ENCODE measurements around the gene RESF1.
"Not testable (repeated sequence)": the region's sequence is repeated elsewhere in the genome, so short reads cannot be mapped to it uniquely, and the experiment has no call there.

The RESF1 gene

GRCh38 chr12:31959161-31959700 is at the start of gene RESF1:
Gene RESF1, plus strand, starts transcription at chr12:31959415. Its CDS starts 21,541 bp downstream, at chr12:31980956.
- peak; percentile 60 to 72 for DNase-seq (ENCODE audit: low read depth in 2 of 2, low spot score in 1 of 2)

GRCh38 chr12:31914927-31915326 is 44.3 kb upstream of the RESF1 start:
- no peak for DNase-seq (ENCODE audit: low read depth in 2 of 2, low spot score in 1 of 2)

GRCh38 chr12:31915446-31915845 is 43.8 kb upstream of the RESF1 start:
- no peak for DNase-seq (ENCODE audit: low read depth in 2 of 2, low spot score in 1 of 2)

GRCh38 chr12:31922341-31923062 is 36.7 kb upstream of the RESF1 start:
- no peak for DNase-seq (ENCODE audit: low read depth in 2 of 2, low spot score in 1 of 2)

GRCh38 chr12:31923063-31923412 is 36.2 kb upstream of the RESF1 start:
- DNase-seq (ENCODE audit: low read depth in 2 of 2, low spot score in 1 of 2): no peak

GRCh38 chr12:31928246-31929026 is 30.8 kb upstream of the RESF1 start:
- no peak for DNase-seq (ENCODE audit: low read depth in 2 of 2, low spot score in 1 of 2)

GRCh38 chr12:31929027-31929526 is 30.1 kb upstream of the RESF1 start:
- DNase-seq (ENCODE audit: low read depth in 2 of 2, low spot score in 1 of 2): no peak

GRCh38 chr12:31931796-31932715 is 27.2 kb upstream of the RESF1 start:
- DNase-seq (ENCODE audit: low read depth in 2 of 2, low spot score in 1 of 2): no peak

- DNase-seq (ENCODE audit: low read depth in 2 of 2, low spot score in 1 of 2): no peak
Measured at GRCh38 chr12:31944299-31944698, 14.9 kb upstream of the RESF1 start.

GRCh38 chr12:31947971-31948370 is 11.2 kb upstream of the RESF1 start:
- no peak for DNase-seq (ENCODE audit: low read depth in 2 of 2, low spot score in 1 of 2)

- not testable (repeated sequence) for DNase-seq (ENCODE audit: low read depth in 2 of 2, low spot score in 1 of 2)
Measured at GRCh38 chr12:31948697-31949359, 10.4 kb upstream of the RESF1 start.

GRCh38 chr12:31950088-31950487 is 9.1 kb upstream of the RESF1 start:
- no peak for DNase-seq (ENCODE audit: low read depth in 2 of 2, low spot score in 1 of 2)

- DNase-seq (ENCODE audit: low read depth in 2 of 2, low spot score in 1 of 2): no peak
Measured at GRCh38 chr12:31950492-31950891, 8.7 kb upstream of the RESF1 start.

- DNase-seq (ENCODE audit: low read depth in 2 of 2, low spot score in 1 of 2): no peak
Measured at GRCh38 chr12:31951008-31951407, 8.2 kb upstream of the RESF1 start.

GRCh38 chr12:31951939-31952338 is 7.3 kb upstream of the RESF1 start:
- no peak for DNase-seq (ENCODE audit: low read depth in 2 of 2, low spot score in 1 of 2)

GRCh38 chr12:31952418-31952817 is 6.8 kb upstream of the RESF1 start:
- DNase-seq (ENCODE audit: low read depth in 2 of 2, low spot score in 1 of 2): no peak

GRCh38 chr12:31954925-31955858 is 4.0 kb upstream of the RESF1 start:
- DNase-seq (ENCODE audit: low read depth in 2 of 2, low spot score in 1 of 2): no peak

- DNase-seq (ENCODE audit: low read depth in 2 of 2, low spot score in 1 of 2): no peak
Measured at GRCh38 chr12:31958569-31959160, 550 bp upstream of the RESF1 start.
